GM12873 (cell line): ENCODE results near the gene GRWD1.

Source experiments
- TF ChIP-seq, protein P1 (sequence below): IDR thresholded peaks from 2 replicates; pipeline ENCODE4 v1.5.1; 2012; ENCODE audit warnings: low read depth, mild to moderate bottlenecking, moderate library complexity, low read length, control low read depth; ENCODE audit not compliant: insufficient read depth; ENCODE audit errors: missing control alignments

The GRWD1 gene

DNA sequence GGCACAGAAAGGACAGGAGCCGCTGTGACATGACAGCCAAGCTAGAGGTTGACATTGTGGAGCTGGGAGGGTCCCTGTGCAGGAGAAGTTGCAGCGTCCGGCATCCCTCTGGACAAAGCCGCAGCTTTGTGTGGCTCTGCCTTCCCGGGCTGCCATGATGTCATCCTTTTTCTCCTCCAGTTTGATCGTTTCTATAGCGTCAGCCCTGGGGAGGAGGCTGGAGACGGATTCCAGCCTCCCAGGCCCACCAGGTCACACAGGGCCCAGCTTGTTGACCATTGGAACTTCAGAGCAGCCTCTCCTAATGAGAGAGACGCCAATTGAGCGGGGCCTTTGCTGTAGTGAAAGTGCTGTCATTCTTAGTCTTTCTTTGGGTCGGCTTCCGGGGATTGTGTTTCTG lies 5.8 kb downstream of the GRWD1 start:
- TF ChIP-seq, protein P1, sequence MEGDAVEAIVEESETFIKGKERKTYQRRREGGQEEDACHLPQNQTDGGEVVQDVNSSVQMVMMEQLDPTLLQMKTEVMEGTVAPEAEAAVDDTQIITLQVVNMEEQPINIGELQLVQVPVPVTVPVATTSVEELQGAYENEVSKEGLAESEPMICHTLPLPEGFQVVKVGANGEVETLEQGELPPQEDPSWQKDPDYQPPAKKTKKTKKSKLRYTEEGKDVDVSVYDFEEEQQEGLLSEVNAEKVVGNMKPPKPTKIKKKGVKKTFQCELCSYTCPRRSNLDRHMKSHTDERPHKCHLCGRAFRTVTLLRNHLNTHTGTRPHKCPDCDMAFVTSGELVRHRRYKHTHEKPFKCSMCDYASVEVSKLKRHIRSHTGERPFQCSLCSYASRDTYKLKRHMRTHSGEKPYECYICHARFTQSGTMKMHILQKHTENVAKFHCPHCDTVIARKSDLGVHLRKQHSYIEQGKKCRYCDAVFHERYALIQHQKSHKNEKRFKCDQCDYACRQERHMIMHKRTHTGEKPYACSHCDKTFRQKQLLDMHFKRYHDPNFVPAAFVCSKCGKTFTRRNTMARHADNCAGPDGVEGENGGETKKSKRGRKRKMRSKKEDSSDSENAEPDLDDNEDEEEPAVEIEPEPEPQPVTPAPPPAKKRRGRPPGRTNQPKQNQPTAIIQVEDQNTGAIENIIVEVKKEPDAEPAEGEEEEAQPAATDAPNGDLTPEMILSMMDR = no peak

DNA sequence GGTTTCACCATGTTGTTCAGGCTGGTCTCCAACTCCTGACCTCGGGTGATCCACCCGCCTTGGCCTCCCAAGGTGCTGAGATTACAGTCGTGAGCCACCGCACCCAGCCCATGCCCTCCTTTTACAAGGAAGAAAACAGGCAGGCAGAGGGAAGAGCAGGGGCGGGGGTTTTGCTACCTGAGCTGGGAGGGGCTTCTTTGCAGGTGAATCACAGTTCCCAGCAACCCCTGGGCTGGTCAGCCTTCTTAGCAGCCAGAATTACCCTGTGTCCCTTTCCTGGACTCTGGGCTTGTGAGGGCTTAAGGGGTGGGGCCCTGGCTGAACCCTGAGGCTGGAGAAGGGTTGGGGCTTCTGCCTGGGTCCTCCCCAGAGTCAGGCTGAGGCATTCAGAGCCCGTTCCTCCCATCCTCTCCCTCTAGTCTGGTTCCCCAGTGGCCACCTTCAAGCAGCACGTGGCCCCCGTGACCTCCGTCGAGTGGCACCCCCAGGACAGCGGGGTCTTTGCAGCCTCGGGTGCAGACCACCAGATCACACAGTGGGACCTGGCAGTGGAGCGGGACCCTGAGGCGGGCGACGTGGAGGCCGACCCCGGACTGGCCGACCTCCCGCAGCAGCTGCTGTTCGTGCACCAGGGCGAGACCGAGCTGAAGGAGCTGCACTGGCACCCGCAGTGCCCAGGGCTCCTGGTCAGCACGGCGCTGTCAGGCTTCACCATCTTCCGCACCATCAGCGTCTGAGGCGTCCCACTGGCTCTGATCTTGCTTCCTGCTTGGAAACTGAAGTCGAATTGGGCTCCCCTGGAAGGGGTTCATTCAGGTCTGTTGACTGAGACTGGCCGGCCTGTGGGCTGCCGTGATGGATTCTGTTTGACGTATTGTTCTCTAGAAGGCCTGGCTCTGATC lies 6.8 kb downstream of the GRWD1 start:
- TF ChIP-seq, protein P1 = no peak

DNA sequence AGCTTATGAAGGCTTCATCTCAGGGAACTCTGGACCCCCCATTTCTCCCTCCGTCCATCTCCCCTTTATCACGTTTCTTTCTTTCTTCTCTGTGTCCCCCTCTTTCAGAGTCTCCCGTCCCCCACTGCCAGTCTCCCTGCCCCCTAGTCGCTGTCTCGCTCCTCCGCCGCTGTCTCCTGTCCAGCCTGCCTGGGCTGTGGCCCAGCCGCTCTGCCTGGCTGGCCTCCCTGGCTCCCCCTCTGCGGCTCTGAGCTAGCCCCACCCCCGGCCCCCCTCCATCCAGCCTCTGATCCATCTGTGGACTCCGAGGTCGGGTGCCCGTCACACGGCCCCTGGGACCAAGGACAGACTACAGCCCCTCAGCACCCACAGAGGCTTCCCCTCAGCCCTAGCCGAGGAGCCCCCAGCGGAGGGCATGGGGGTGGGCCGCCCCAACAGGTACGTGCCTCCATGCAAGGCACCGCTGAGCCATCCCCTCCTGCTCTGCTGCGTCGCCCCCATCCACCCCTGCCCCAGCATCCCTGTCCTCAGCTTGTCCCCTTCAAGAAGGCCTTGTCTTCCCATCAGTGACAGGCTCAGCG lies 8.5 kb downstream of the GRWD1 start:
- TF ChIP-seq, protein P1 = no peak

DNA sequence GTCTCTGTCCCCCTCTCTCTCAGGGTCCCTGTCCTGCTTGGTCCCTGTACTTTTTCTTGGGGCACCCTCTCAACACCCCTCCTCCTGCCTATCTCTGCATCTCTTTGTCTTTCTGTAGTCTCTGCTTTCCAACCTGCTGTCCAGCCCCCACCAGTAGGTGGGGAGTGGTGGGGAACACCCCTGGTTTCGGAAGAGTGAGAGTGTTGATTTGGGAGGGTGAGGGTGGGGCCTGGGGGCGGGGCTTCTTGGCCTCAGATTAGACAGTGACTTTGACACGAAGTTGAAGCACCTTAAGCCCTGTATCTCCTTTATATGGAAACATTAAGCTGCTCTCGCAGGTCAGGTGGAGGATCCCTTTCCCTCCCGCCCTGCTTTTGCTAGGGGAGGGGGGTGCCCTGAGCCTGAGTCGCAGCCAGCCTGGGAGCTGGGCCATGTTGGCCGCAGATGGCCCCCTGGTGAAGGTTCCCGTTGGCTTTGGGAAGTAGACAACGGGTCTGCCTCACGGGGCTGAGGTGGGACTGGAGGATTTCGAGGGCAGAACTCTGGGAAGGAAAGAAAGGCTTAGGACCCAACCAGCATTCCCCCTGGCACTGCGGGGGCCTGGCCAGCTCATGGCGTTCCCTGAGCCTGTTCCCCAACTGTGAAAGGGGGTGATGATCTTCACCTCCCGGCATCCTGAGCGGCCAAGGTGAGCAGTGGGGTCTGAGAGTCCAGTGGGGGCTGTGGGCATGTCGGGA lies 9.6 kb downstream of the GRWD1 start, which contains the start of gene KCNJ14:
Gene KCNJ14 (plus strand): TSS at position 404 of the 737 bp plus-strand sequence. CDS start 6,151 bp downstream, outside the sequence.
- TF ChIP-seq, protein P1 = no peak

DNA sequence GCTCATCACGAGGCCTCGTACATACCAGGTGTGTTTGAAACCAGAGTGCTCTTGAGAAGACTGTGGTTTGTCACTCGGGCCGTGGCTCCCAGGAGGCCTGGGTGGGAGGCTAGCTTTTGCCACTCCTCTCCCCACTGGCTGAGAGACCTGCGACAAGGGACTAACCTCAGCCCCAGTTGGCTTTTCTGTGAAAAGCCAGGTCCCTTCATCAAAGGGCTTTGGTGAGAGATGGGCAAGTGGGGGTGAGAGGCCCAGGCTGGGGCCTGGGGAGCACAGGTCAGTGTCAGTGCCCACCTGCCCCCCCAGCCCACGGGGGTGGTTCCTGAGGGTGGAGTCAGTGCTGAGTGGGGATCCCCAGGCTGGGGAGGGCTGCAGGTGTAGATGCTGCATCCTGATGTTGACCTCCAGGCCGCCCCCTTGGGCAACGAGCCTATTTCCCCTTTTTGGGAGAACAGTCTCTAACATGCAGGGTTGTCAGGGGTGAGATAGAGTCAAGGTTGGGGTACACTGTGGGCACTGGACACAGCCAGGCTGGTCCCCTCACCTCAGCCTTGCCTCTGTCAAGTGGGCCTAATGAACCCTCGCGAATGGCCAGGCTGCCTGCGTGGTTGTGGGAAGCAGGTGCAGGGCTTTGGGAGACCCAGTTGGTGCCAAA lies 10.3 kb downstream of the GRWD1 start:
- TF ChIP-seq, protein P1 = no peak

DNA sequence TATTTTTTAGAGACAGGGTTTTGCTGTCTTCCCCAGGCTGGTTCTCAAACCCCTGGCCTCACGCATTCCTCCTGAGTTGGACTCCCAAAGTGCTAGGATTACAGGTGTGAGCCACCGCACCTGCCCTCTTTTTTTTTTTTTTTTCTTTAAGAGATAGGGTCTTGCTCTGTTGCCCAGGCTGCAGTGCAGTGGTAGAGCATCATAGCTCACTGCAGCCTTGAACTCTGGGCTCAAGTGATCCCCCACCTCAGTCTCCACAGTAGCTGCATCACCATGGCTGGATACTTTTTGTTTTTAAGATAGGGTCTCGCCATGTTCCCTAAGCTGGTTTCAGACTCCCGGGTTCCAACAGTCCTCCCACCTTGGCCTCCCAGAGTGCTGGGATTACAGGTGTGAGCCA lies 11.1 kb downstream of the GRWD1 start:
- TF ChIP-seq, protein P1 = no peak
